ENCODE results near the gene KCND3.

- TF ChIP-seq CTCF (IDR thresholded peaks at IDR 0.05; ENCODE audit: insufficient read depth, low read length) (no peak), REST (IDR thresholded peaks at IDR 0.05; ENCODE audit: insufficient replicate concordance, low read depth) (no peak), POLR2AphosphoS5 (IDR thresholded peaks at IDR 0.05; ENCODE audit: low read depth) (no peak), GABPA (IDR thresholded peaks at IDR 0.05; ENCODE audit: low read depth) (no peak), SPI1 (IDR thresholded peaks at IDR 0.05; ENCODE audit: borderline replicate concordance, low read depth) (no peak)
Measured at GRCh38 chr1:111803951-111804350, 185.5 kb downstream of the KCND3 start.
